Head of caudate nucleus (tissue), 42 donors: ENCODE measurements around the gene NLRP7.
"Not testable (repeated sequence)": the region's sequence is repeated elsewhere in the genome, so short reads cannot be mapped to it uniquely, and the experiment has no call there.

Source experiments
- DNase-seq, 42 donors: peaks; one replicate each; pipeline versions ENCODE4 v3.0.0 to v3.0.0-alpha.2; 2020 to 2021; ENCODE audit warnings: mixed read lengths in 7 of 42
- intact Hi-C: fragments of 100-400 bp; cut with DNase I; formaldehyde crosslinking; loops from one replicate; pipeline ENCODE4 v1.15.0; 2022

The NLRP7 gene

GRCh38 chr19:54947381-54947780 is at the start of gene NLRP7:
NLRP7 (minus strand) TSS chr19:54947530.
- DNase-seq = no peak
- intact Hi-C loops = no loop called here

GRCh38 chr19:54995561-54995960 is 48.2 kb upstream of the NLRP7 start:
- intact Hi-C loops = no loop called here

DNA sequence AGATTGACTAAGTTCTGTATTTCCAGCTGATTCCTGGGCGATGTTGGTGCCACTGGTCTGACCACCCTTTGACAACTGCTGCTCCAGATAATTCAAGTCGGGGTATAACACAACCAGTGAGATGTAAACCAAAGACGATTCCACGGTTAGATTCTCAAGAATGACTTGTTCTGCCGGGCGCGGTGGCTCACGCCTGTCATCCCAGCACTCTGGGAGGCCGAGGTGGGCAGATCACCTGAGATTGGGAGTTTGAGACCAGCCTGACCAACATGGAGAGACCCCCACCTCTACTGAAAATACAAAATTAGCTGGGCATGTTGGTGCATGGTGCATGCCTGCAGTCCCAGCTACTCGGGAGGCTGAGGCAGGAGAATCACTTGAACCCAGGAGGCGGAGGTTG is 42.2 kb upstream of the NLRP7 start:
- DNase-seq, intact Hi-C loops: not testable (repeated sequence)

More at GRCh38 chr19:54995561-54995960, 48.2 kb upstream of the NLRP7 start:
- no peak for DNase-seq

DNA sequence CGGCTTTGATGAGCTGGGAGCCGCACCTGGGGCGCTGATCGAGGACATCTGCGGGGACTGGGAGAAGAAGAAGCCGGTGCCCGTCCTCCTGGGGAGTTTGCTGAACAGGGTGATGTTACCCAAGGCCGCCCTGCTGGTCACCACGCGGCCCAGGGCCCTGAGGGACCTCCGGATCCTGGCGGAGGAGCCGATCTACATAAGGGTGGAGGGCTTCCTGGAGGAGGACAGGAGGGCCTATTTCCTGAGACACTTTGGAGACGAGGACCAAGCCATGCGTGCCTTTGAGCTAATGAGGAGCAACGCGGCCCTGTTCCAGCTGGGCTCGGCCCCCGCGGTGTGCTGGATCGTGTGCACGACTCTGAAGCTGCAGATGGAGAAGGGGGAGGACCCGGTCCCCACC is 35.2 kb upstream of the NLRP7 start:
- intact Hi-C loops, DNase-seq: not testable (repeated sequence)

- peak in 1 of 42 donors; percentile 17 for DNase-seq
- intact Hi-C loops = not testable (repeated sequence)
These were observed 26.1 kb upstream of the NLRP7 start for GRCh38 chr19:54973229-54974090.

- intact Hi-C loops, DNase-seq: not testable (repeated sequence)
These were observed 24.1 kb upstream of the NLRP7 start for GRCh38 chr19:54971446-54971845.

DNA sequence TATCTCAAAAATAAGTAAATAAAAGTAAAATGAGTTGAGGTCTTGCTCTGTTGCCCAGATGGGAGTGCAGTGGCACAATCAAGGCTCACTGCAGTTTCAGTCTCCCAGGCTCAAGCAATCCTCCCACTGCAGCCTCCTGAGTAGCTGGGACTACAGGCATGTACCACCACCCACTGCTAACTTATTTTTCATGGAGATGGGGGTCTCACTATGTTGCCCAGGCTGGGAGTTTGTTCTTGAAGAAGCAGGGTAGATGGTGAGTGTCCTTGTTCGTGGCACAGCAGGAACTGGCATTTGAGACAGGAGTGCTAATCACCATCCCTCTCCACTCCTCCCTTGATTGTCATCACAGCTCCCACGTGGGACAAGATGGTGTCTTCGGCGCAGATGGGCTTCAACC is 22.3 kb upstream of the NLRP7 start:
- intact Hi-C loops = no loop called here
- DNase-seq = no peak

- DNase-seq = no peak
- intact Hi-C loops = no loop called here
These were observed 20.3 kb upstream of the NLRP7 start for GRCh38 chr19:54967611-54968010.

DNA sequence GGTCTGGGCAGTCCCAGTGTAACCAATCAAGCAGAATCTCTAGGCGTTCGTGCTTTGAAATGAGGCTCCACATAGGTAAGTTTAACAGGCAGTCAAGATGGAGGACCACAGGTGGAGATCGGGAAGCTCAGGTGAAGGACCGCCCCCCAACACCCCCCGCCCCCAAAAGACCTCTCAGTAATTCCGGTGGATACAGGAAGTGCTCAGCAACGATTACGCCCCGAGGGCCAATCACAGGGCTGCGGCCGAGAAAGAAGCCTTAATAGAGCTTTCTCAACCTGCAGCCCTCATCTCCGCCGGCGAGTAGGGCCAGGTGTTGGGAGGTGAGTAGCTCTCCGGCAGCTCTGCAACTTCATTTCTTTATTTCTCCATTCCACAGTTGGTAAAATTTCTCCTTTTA is 17.7 kb upstream of the NLRP7 start:
- intact Hi-C loops, DNase-seq: not testable (repeated sequence)

DNA sequence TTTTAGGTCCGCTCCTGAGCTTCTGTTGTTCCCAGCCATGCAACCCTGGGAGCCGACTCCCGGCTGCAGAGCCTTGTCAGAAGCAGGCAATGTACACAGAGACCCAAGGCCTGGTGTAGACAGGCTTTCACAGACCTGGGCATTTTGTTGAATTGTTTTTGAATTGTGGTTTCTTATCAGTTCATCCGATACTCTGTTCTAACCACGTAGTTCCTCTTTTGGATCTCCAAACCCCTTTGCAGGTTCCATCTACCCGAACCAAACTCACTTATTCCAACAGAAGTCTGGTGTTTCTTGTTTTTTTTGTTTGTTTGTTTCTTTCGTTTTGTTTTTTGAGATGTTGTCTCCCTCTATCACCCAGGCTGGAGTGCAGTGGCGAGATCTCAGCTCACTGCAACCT is 12.5 kb upstream of the NLRP7 start:
- no peak for DNase-seq
- intact Hi-C loops = no loop called here

GRCh38 chr19:54955376-54955775 is 8.0 kb upstream of the NLRP7 start:
- intact Hi-C loops = no loop called here
- DNase-seq = no peak

DNA sequence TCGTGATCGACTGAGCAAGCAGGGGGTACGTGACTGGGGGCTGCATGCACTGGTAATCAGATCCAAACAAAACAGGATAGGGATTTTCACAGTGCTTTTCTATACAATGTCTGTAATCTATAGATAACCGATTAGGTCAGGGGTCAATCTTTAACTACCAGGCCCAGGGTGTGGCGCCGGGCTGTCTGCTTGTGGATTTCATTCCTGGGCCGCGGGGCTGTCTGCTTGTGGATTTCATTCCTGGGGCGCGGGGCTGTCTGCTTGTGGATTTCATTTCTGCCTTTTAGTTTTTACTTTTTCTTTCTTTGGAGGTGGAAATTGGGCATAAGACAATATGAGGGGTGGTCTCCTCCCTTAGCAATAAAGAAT is 6.0 kb upstream of the NLRP7 start:
- intact Hi-C loops, DNase-seq: not testable (repeated sequence)

DNA sequence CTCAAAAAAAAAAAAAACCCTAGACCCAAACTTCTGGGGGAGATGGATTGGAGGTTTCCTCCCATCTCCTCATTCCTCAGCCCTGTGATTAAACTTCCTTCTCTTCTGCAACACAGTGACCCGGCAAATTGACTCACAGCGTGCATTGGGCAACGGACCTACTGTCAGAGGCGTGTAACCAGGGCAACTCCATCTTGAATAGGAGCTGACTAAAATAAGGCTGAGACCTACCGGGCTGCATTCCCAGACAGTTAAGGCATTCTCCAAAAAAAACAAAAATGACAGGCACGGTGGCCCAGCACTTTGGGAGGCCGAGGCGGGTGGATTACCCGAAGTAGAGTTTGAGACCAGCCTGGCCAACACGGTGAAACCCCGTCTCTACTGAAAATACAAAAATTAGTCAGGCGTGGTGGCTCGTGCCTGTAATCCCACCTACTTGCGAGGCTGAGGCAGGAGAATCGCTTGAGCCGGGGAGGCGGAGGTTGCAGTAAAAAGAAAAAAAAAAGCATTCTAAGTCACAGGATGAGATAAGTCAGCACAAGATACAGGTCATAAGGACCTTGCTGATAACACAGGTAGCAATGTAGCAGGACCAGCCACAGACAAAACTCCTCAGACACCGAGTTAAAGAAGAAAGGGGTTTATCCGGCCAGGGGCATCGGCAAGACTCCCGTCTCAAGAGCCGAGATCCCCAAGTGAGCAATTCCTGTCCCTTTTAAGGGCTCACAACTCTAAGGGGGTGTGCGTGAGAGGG is 5.4 kb upstream of the NLRP7 start:
- intact Hi-C loops = no loop called here
- DNase-seq = peak in 30 of 42 donors; percentile 5 to 84 (median 28)

- intact Hi-C loops = not testable (repeated sequence)
These were observed 3.2 kb upstream of the NLRP7 start for GRCh38 chr19:54950580-54950979.

GRCh38 chr19:54949412-54949811 is 2.1 kb upstream of the NLRP7 start:
- intact Hi-C loops = no loop called here
- DNase-seq = no peak

More at GRCh38 chr19:54950580-54950979, 3.2 kb upstream of the NLRP7 start:
- not testable (repeated sequence) for DNase-seq

- intact Hi-C loops, DNase-seq: not testable (repeated sequence)
These were observed 3.5 kb downstream of the NLRP7 start for GRCh38 chr19:54943772-54944361.

- intact Hi-C loops, DNase-seq: not testable (repeated sequence)
These were observed 7.8 kb downstream of the NLRP7 start for GRCh38 chr19:54939538-54939937.

- DNase-seq = no peak
- intact Hi-C loops = no loop called here
These were observed 8.4 kb downstream of the NLRP7 start for GRCh38 chr19:54938906-54939305.

DNA sequence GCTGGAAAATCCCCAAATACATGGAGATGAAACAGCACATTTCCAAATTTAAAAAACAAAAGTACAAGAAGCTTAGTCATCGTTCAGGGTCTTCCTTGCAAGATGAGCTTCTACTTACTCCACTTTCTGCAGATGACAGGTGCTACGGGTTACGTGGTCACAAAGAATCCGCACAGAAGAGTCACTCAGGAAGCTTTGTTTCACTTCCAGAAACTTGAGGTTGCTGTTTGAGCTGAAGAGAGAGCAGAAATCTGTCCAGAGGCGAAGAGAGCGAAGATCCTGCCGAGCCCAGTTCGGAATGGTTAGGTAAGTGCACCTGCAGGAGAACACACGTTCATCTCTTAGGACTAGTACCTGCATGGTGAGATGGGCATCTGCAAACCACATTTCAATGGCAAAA is 9.4 kb downstream of the NLRP7 start:
- intact Hi-C loops = no loop called here
- no peak for DNase-seq

DNA sequence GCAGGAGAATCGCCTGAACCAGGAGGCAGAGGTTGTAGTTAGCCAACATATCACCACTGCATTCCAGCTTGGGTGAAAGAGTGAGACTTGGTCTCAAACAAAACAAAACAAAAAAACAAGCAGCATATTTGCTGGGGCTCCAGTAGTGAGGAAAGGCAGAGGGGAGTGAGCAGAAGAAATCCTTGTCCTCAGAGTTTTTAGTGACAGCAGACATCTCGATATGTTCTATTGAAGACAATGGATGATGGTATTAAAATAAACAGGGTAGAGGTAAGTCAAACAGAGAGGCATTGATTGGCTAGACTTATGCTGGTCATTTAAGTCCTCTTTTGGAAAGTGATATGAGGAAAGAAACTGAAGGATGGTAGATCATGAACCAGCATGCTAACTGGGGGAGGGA is 19.0 kb downstream of the NLRP7 start:
- no peak for DNase-seq
- intact Hi-C loops = no loop called here
